ENCODE results near the gene VGLL3.

Gene VGLL3

GRCh38 chr3:86990012-86990733, 776 bp downstream of the VGLL3 start:
- Histone ChIP-seq H3K9me3 (ENCODE audit: control extremely low read depth in 1 of 5, control insufficient read depth in 4 of 5, insufficient read depth in 2 of 5, low read depth in 1 of 5, low read length in 4 of 5) (no peaks in the 10 kb centered on the region), H3K36me3 (ENCODE audit: control insufficient read depth in 4 of 4, insufficient read depth in 4 of 4, low read length in 3 of 4) (no peaks in the 10 kb centered on the region), H3K4me1 (ENCODE audit: control extremely low read depth in 1 of 4, control insufficient read depth in 4 of 4, insufficient read depth in 4 of 4, low read length in 3 of 4) (peaks cover 0 to 14% (median 13%) of the 10 kb centered on the region in 4 experiments), H3K27ac (ENCODE audit: insufficient read depth in 1 of 2, low read depth in 1 of 2, low read length in 2 of 2, poor library complexity in 1 of 2, severe bottlenecking in 2 of 2) (no peak overlapping the region), H3K27me3 (replicated peaks in 2 of 5; ENCODE audit: control insufficient read depth in 4 of 5, insufficient read depth in 5 of 5, low read length in 4 of 5) (peaks cover 14 to 47% (median 17%) of the 10 kb centered on the region in 5 experiments), H3K4me3 (ENCODE audit: control insufficient read depth in 1 of 7, extremely low read depth in 1 of 7, insufficient read depth in 4 of 7, low read depth in 2 of 7, low read length in 6 of 7) (peak overlapping the region; percentile 48 to 88 (median 76))
- DNase-seq: no peak
- WGBS (ENCODE audit: insufficient coverage): 10% methylated on average over 27 of the region's 29 CpGs
- ChIA-PET POLR2A (no interaction called here), CTCF (interaction anchor here (1.1 to 1.4 kb wide), 3 partner anchors 93 to 99 kb away, joined by 3 to 5 read pairs (median 3); no protein-coding TSS in a partner anchor)

DNA sequence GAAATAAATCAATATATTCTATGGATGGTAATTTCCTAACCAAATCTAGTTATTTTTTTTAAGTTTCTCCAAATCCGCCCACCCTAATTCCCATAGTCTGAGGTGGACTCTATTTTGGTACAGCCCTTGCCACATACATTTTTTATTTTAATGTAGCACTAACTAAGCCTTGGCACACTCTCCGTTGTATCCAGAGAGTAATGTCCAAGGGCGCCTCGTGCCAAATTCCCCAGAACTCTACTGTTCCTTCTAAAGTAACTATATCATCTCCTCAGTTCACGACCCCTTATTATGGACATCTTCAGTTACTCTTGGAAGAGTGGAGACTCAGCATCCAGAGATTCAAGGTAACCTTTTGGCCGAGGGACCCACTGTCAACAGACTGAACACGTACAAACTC, 1.3 kb downstream of the VGLL3 start:
- peaks cover 14 to 44% (median 17%) of the 10 kb centered on the region in 5 experiments for H3K27me3 ChIP-seq (replicated peaks in 2 of 5; ENCODE audit: control insufficient read depth in 4 of 5, insufficient read depth in 5 of 5, low read length in 4 of 5)

DNA sequence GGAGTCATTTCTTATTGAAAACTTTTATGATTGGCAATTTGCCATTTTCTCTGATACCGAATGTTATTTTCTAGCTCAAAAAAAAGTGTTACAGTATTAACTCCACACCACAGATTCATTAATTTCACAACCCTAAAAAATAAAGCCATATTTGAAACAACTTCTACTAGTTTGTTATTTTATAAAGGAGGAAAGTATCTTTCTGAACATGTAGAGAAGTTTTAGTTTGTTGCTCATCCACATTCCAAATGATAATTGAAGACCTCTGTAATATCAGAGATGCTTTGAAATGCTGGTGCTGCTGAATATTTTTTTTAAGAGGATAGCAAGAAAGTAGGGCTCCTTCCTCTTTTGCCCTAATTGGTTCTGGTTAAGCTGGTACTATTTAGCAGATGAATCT, 1.9 kb downstream of the VGLL3 start:
- Histone ChIP-seq H3K36me3 (ENCODE audit: control insufficient read depth in 4 of 4, insufficient read depth in 4 of 4, low read length in 3 of 4) (no peaks in the 10 kb centered on the region), H3K4me3 (ENCODE audit: control insufficient read depth in 1 of 7, extremely low read depth in 1 of 7, insufficient read depth in 4 of 7, low read depth in 2 of 7, low read length in 6 of 7) (no peak overlapping the region), H3K9me3 (ENCODE audit: control extremely low read depth in 1 of 5, control insufficient read depth in 4 of 5, insufficient read depth in 2 of 5, low read depth in 1 of 5, low read length in 4 of 5) (no peaks in the 10 kb centered on the region), H3K27me3 (replicated peaks in 2 of 5; ENCODE audit: control insufficient read depth in 4 of 5, insufficient read depth in 5 of 5, low read length in 4 of 5) (peaks cover 13 to 44% (median 17%) of the 10 kb centered on the region in 5 experiments), H3K4me1 (ENCODE audit: control extremely low read depth in 1 of 4, control insufficient read depth in 4 of 4, insufficient read depth in 4 of 4, low read length in 3 of 4) (peaks cover 0 to 14% (median 13%) of the 10 kb centered on the region in 4 experiments), H3K27ac (ENCODE audit: insufficient read depth in 1 of 2, low read depth in 1 of 2, low read length in 2 of 2, poor library complexity in 1 of 2, severe bottlenecking in 2 of 2) (no peak overlapping the region)
- no CpG with 5 or more reads among the region's 1 CpG for WGBS (ENCODE audit: insufficient coverage)
- DNase-seq: peak in 2 of 3 donors; percentile 22 to 31
- ChIA-PET CTCF (no interaction called here), POLR2A (interaction anchor here (0.6 kb wide), 1 partner anchor 25 kb away, joined by 3 read pairs; no protein-coding TSS in a partner anchor)

More for the DNA sequence above, 1.3 kb downstream of the VGLL3 start:
- 76% methylated on average over 6 of the region's 7 CpGs for whole genome bisulfite sequencing (ENCODE audit: insufficient coverage)
- peaks cover 0 to 14% (median 13%) of the 10 kb centered on the region in 4 experiments for H3K4me1 ChIP-seq (ENCODE audit: control extremely low read depth in 1 of 4, control insufficient read depth in 4 of 4, insufficient read depth in 4 of 4, low read length in 3 of 4)
- POLR2A ChIA-PET: no interaction called here
- no peaks in the 10 kb centered on the region for H3K9me3 ChIP-seq (ENCODE audit: control extremely low read depth in 1 of 5, control insufficient read depth in 4 of 5, insufficient read depth in 2 of 5, low read depth in 1 of 5, low read length in 4 of 5)
- no peak for DNase-seq
- no peaks in the 10 kb centered on the region for H3K36me3 ChIP-seq (ENCODE audit: control insufficient read depth in 4 of 4, insufficient read depth in 4 of 4, low read length in 3 of 4)
- no peak overlapping the region for H3K4me3 ChIP-seq (ENCODE audit: control insufficient read depth in 1 of 7, extremely low read depth in 1 of 7, insufficient read depth in 4 of 7, low read depth in 2 of 7, low read length in 6 of 7)
- CTCF ChIA-PET: interaction anchor here (1.1 to 1.4 kb wide), 3 partner anchors 94 to 99 kb away, joined by 3 to 5 read pairs (median 3); no protein-coding TSS in a partner anchor
- H3K27ac ChIP-seq (ENCODE audit: insufficient read depth in 1 of 2, low read depth in 1 of 2, low read length in 2 of 2, poor library complexity in 1 of 2, severe bottlenecking in 2 of 2): no peak overlapping the region

GRCh38 chr3:86988235-86988634, 2.7 kb downstream of the VGLL3 start:
- no peak overlapping the region for H3K4me3 ChIP-seq (ENCODE audit: control insufficient read depth in 1 of 7, extremely low read depth in 1 of 7, insufficient read depth in 4 of 7, low read depth in 2 of 7, low read length in 6 of 7)
- no CpG with 5 or more reads among the region's 4 CpGs for WGBS (ENCODE audit: insufficient coverage)

DNA sequence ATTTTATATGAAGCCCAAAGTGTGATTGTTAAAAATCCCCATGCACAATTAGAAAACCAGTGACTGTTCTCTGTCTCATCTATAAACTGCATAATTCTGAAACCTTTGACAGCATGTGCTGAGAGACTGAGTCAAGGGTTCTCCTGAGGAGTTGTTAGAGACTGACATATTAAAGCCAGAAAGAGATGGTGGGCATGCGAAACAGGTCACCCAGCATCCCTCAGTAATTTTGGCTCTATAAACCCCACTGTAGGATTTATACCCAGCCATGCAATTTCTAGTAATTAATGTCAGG, 3.6 kb downstream of the VGLL3 start:
- H3K9me3 ChIP-seq (ENCODE audit: control extremely low read depth in 1 of 5, control insufficient read depth in 4 of 5, insufficient read depth in 2 of 5, low read depth in 1 of 5, low read length in 4 of 5): no peaks in the 10 kb centered on the region
- H3K36me3 ChIP-seq (ENCODE audit: control insufficient read depth in 4 of 4, insufficient read depth in 4 of 4, low read length in 3 of 4): no peaks in the 10 kb centered on the region
- ChIA-PET POLR2A (no interaction called here), CTCF (no interaction called here)
- no CpG with 5 or more reads among the region's 1 CpG for WGBS (ENCODE audit: insufficient coverage)
- H3K4me1 ChIP-seq (ENCODE audit: control extremely low read depth in 1 of 4, control insufficient read depth in 4 of 4, insufficient read depth in 4 of 4, low read length in 3 of 4): peaks cover 0 to 14% (median 13%) of the 10 kb centered on the region in 4 experiments
- H3K4me3 ChIP-seq (ENCODE audit: control insufficient read depth in 1 of 7, extremely low read depth in 1 of 7, insufficient read depth in 4 of 7, low read depth in 2 of 7, low read length in 6 of 7): no peak overlapping the region
- no peak for DNase-seq
- peaks cover 13 to 37% (median 17%) of the 10 kb centered on the region in 5 experiments for H3K27me3 ChIP-seq (replicated peaks in 2 of 5; ENCODE audit: control insufficient read depth in 4 of 5, insufficient read depth in 5 of 5, low read length in 4 of 5)
- no peak overlapping the region for H3K27ac ChIP-seq (ENCODE audit: insufficient read depth in 1 of 2, low read depth in 1 of 2, low read length in 2 of 2, poor library complexity in 1 of 2, severe bottlenecking in 2 of 2)

More at GRCh38 chr3:86988235-86988634, 2.7 kb downstream of the VGLL3 start:
- Histone ChIP-seq H3K36me3 (ENCODE audit: control insufficient read depth in 4 of 4, insufficient read depth in 4 of 4, low read length in 3 of 4) (no peaks in the 10 kb centered on the region), H3K27ac (ENCODE audit: insufficient read depth in 1 of 2, low read depth in 1 of 2, low read length in 2 of 2, poor library complexity in 1 of 2, severe bottlenecking in 2 of 2) (no peak overlapping the region), H3K27me3 (replicated peaks in 2 of 5; ENCODE audit: control insufficient read depth in 4 of 5, insufficient read depth in 5 of 5, low read length in 4 of 5) (peaks cover 13 to 37% (median 17%) of the 10 kb centered on the region in 5 experiments), H3K9me3 (ENCODE audit: control extremely low read depth in 1 of 5, control insufficient read depth in 4 of 5, insufficient read depth in 2 of 5, low read depth in 1 of 5, low read length in 4 of 5) (no peaks in the 10 kb centered on the region), H3K4me1 (ENCODE audit: control extremely low read depth in 1 of 4, control insufficient read depth in 4 of 4, insufficient read depth in 4 of 4, low read length in 3 of 4) (peaks cover 0 to 14% (median 13%) of the 10 kb centered on the region in 4 experiments)
- POLR2A ChIA-PET: no interaction called here
- CTCF ChIA-PET: no interaction called here
- no peak for DNase-seq

- no peak overlapping the region for H3K4me3 ChIP-seq (ENCODE audit: control insufficient read depth in 1 of 7, extremely low read depth in 1 of 7, insufficient read depth in 4 of 7, low read depth in 2 of 7, low read length in 6 of 7)
- DNase-seq: no peak
- H3K27ac ChIP-seq (ENCODE audit: insufficient read depth in 1 of 2, low read depth in 1 of 2, low read length in 2 of 2, poor library complexity in 1 of 2, severe bottlenecking in 2 of 2): no peak overlapping the region
- ChIA-PET POLR2A (no interaction called here), CTCF (no interaction called here)
- 100% methylated on average over 1 of the region's 6 CpGs for WGBS (ENCODE audit: insufficient coverage)
- no peaks in the 10 kb centered on the region for H3K9me3 ChIP-seq (ENCODE audit: control extremely low read depth in 1 of 5, control insufficient read depth in 4 of 5, insufficient read depth in 2 of 5, low read depth in 1 of 5, low read length in 4 of 5)
- no peaks in the 10 kb centered on the region for H3K36me3 ChIP-seq (ENCODE audit: control insufficient read depth in 4 of 4, insufficient read depth in 4 of 4, low read length in 3 of 4)
- H3K27me3 ChIP-seq (replicated peaks in 2 of 5; ENCODE audit: control insufficient read depth in 4 of 5, insufficient read depth in 5 of 5, low read length in 4 of 5): peaks cover 13 to 37% (median 15%) of the 10 kb centered on the region in 5 experiments
- peaks cover 0 to 13% (median 12%) of the 10 kb centered on the region in 4 experiments for H3K4me1 ChIP-seq (ENCODE audit: control extremely low read depth in 1 of 4, control insufficient read depth in 4 of 4, insufficient read depth in 4 of 4, low read length in 3 of 4)
These were observed 4.1 kb downstream of the VGLL3 start for GRCh38 chr3:86986671-86987420.
